SW 1271 (cell line): ENCODE measurements around the gene SUPT20HL1.
A peak's percentile ranks its signal among the peaks of the same experiment; 100 is the strongest.
"Not testable (repeated sequence)": the region's sequence is repeated elsewhere in the genome, so short reads cannot be mapped to it uniquely, and the experiment has no call there.

ENCODE experiments used
- DNase-seq, 2 experiments: peaks; one replicate each; lab custom pipeline; 2025; lab: John Stamatoyannopoulos, UW

The SUPT20HL1 gene

DNA sequence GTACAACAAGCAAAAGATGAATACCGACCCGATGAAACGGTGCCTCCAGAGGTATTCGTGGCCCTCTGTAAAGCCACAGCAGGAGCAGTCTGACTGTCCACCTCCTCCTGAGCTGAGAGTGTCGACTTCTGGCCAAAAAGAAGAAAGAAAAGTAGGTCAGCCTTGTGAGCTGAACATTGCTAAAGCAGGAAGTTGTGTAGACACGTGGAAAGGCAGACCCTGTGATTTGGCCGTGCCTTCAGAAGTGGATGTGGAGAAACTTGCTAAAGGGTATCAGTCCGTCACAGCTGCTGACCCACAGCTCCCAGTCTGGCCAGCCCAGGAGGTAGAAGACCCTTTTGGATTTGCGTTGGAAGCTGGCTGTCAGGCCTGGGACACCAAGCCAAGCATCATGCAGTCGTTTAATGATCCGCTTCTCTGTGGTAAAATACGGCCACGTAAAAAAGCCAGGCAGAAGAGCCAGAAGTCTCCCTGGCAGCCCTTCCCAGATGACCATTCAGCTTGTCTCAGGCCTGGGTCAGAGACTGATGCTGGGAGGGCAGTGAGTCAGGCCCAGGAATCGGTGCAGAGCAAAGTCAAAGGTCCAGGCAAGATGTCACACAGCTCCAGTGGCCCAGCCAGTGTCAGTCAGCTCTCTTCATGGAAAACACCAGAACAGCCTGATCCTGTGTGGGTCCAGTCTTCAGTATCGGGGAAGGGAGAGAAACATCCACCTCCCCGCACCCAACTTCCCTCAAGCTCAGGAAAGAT lies 3.2 kb downstream of the SUPT20HL1 start:
- not testable (repeated sequence) for DNase-seq

DNA sequence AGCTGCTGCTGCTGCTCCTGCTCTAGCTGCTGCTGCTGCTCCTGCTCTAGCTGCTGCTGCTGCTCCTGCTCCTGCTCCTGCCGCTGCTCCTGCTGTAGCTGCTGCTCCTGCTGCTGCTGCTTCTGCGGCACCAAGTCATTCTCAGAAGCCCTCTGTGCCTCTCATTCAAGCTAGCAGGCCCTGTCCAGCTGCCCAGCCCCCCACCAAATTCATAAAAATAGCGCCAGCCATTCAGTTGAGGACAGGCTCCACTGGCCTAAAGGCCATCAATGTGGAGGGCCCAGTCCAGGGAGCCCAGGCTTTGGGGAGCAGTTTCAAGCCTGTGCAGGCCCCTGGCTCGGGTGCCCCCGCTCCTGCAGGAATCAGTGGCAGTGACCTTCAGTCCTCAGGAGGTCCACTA lies 3.9 kb downstream of the SUPT20HL1 start:
- no peak for DNase-seq

DNA sequence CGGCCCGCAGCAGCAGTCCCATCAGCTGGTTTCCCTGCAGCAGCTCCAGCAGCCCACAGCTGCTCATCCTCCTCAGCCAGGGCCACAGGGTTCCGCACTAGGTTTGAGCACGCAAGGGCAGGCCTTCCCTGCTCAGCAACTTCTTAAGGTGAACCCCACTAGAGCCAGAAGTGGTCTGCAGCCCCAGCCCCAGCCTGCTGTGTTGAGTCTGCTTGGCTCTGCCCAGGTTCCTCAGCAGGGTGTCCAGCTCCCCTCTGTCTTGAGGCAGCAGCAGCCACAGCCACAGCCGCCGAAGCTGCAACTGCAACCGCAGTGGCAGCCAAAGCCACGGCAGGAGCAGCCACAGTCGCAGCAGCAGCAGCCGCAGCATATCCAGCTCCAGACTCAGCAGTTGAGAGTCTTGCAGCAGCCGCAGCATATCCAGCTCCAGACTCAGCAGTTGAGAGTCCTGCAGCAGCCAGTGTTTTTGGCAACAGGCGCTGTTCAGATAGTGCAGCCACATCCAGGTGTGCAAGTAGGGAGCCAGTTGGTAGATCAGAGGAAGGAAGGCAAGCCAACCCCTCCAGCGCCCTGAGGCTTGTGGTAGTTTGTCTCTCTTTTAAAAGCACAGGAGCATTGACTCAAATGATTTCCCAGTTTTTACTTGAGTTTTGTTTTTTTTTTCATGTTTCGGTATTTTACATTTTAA lies 4.6 kb downstream of the SUPT20HL1 start:
- DNase-seq, result no peak

DNA sequence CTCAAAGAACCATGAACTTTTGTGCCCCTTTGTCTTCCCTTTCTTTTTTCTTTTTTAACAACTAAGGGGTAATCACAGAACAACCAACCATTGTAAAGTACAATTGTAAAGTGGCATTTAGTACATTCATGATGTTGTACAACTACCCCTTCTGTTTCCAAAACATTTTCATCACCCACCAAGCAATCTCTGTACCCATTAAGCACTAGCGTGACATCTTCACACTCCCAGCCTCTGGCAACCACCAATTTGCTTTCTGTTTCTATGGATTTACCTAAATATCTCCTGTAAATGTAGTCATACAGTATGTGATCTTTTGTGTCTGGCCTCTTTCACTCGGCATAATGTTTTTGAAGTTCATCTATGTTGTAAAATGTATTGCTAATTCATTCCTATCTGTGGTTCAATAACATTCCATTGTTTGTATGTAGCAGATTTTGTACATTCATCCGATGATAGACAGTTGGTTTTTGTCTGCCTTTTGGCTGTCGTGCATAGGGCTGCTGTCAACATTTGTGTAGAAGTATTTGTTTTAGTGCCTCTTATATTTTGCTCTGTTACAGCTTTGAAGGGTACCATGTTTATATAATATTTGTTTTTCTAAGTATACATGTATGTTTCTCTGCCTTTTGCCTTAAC lies 6.4 kb downstream of the SUPT20HL1 start:
- DNase-seq, result not testable (repeated sequence)

DNA sequence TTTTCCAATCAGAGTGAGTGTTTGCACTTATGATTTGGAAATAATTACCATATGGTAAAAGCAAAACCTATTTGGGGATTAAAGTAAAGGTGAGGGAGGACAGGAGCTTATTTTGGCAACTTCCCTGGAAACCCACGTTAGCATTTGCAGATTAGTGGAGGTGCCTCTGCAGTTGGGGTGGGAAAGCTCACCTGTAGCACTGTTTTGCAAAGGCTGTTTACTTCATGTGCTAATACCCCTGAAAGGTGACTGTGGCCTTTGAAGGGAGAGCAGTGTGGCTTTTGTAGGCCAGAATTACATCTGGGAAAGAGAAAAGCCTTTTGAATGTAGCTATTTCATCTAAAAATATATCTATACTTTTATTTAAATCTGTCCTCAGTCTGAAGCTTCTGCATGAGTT lies 9.4 kb downstream of the SUPT20HL1 start:
- DNase-seq, result no peak

DNA sequence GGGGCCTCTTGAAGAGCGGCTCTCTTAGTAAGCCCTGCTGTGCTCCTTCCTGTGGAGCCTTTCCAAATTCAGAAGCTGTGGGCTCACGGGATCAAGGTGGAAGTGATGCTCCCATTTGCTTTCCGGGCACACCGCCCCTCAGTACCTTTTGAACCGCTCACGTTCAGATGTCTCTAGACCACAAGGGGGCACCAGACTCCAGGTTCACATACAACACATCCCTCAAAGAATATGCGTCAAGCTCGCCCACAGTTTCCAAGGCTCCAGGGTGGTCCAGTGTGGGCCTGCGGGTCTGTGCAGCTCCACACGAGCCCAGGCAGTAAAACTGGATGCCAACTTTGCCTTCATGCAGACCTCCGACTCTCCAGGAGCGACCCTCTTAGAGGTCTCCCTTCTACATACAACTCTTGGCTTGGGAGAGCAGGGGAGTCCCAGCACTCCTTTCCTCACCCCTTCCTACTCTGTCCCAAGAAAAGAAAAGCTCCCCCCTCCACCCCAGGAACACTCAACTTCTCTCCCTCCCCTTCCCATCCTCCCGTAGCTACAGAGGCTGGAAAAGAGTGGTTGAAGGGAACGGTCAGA lies 11.0 kb downstream of the SUPT20HL1 start:
- peak in 1 of 2 experiments; percentile 1 for DNase-seq

DNA sequence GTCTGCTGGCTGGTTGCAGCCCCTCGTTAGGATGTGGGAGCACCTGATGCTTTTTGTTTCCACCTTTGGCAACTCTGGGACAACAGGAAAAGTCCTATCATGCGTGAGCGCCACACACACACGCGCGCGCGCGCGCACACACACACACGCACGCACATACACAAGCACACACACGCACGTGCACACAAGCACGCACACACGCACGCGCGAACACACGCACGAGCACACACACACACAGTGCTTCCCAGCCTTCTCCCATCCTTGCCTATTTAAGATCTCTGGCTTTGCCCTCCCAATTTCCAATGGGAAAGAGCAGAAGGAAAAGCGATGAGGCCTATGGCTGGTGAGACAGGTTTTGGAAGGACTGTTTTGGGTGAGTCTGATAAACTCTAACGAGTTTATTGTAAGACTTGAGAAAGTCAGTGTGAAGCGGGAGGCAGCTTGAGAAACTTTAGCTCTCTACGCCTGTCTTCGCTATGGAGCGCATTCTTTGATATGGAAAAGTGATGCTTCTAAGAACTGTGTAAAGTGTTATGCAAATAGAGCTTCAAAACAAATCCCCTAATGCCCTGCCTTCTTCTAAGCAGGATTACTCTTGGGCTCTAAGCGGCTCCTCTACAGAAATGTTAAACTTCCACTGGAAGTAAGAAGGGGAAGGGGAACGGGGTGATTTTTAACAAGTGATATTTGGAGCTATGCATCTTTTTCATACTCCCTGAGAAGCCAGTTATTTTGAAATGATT lies 11.8 kb downstream of the SUPT20HL1 start:
- no peak for DNase-seq

DNA sequence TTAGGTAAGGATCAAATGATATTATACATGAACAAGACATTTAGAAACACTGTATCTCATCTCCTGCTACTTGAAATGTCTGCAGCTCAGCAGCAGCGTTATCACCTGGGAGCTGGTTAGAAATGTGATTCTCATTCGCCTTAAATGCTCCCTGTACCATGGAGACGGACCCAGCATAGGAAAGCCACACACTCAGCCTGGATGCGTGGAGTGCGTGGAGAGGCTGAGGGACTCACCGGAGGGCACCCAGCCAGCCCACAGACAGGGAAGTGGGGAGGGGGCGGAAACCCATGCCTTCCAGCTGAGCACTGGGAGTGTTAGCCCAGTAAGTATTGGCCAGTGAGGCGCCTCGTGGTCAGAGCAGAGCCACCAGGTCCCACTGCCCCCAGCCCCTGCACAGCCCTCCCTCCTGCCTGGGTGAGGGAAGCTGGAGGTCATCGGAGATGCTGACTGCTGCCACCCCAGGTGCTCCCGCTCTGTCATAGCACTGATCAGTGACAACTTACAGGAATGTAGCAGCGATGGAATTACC lies 15.2 kb downstream of the SUPT20HL1 start:
- DNase-seq, result no peak

DNA sequence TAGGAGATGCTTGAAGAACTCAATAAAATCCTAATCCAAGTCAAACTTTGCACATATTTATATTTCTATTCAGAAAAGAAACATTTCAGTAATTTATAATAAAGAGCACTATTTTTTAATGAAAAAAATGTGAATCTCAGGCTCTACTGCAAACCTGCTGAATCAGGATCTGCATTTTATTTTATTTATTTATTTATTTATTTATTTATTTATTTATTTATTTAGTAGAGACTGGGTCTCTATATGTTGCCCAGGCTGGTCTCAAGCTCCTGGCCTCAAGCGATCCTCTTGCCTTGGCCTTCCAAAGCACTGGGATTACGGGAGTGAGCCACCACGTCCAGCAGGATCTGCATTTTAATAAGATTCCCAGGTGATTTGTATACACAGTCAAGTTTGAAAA lies 16.0 kb downstream of the SUPT20HL1 start:
- no peak for DNase-seq

DNA sequence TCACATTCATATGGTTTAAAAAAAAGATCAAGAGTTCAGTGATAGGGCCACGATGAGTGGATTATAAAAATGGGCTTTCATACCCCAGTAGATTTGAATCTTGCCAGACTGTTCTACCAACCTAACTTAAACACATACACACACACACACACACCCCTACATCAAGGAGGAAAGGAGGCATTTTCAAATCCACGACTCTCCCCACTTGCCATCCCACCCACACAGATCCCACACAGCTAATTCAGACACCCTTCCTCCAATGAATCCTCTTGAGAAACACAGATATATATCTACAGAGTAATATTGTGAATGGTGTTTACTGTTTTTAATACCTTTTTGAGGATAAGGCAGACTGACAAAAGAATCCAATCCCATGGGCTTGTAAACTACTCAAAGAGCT lies 16.8 kb downstream of the SUPT20HL1 start:
- no peak for DNase-seq

DNA sequence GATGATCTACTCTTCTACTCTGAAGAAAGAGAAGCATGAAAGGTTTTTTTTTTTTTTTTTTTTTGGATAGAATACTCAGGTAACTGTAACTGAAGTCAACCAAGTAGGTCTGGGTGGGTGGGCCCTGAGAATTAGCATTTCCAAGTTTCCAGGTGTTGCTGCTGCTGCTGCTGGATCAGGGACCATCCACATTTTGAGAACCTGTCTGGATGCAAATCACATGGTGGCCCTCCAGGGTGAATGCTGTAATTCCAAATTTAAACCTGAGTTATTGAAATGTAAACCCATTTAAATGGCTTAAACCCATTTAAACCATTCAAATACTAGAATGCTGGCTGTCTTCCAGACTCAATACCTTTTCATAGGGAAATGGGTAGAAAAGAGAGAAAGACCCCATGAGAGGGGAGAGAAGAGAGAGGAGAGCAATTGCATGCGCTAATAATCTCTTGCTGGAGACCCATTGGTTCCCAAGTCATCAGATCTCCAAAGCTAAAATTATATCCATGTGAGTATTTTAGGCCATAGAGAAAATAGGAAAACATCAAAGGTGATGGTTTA lies 17.6 kb downstream of the SUPT20HL1 start:
- no peak for DNase-seq

DNA sequence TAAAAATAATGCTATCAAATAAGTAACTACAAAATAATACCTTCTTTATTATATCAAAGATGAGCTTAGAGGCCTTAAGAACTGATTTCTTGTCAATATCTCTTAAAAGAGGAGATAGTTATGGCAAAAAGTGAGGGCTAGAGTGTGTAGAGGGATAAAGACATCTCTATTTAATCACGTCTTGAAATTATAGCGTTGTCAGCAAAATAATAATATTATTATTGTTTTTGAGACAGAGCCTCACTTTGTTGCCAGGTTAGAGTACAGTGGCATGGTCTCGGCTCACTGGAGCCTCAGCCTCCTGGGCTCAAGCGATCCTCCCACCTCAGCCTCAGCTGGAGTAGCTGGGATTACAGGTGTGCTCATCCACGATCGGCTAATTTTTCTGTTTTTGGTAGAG lies 18.3 kb downstream of the SUPT20HL1 start:
- no peak for DNase-seq

DNA sequence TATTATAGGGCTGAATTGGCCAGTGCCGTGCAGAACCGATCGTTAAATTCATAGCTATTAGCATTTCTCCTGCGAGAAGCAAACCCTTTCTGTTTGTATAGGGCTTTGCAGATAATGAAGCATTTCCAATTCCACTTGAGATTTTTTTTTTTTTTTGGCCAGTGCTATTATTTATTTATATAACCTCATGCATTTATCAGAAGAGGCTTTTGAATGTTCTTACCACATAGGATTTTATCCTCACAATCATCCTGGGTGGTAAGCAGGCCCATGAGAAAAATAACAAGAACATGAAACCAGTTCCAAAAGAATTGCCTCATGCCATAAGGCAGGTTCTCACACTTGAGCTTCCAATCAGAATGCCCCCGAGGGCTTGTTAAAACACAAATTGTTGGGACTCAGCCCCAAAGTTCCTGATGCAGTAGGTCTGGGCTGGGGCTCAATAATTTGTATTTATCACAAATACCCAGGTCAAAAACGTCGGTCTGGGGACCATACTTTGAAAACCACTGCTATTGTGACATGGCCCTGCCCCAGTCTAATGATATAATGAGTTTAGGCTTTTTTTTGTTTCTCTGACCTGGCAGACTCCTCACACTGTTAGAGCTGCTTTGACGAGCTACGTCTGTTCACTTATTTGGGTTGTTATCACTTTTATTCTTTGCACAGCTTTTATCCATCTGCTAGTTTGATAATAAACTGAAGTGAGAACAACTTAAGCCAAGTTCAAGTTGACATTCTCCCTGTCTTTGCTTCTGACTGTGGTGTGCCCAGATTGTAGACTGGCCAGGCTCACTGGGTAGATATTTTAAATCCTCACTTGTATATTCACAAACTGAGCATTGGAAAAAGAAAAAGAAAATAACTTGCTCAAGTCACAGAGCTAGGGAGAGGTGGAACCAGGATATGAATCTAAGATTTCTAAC lies 20.1 kb downstream of the SUPT20HL1 start:
- no peak for DNase-seq

DNA sequence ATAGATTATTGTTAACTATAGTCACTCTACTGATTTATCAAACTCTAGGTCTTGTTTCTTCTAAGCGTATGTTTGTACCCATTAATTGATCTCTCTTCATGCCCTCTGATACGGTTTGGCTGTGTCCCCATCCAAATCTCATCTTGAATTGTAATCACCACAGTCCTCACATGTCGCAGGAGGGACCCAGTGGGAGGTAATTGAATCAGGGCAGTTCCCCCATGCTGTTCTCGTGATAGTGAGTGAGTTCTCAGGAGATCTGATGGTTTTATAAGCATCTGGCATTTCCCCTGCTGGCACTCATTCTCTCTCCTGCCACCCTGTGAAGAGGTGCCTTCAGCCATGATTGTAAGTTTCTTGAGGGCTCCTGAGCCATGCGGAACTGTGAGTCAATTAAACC lies 21.9 kb downstream of the SUPT20HL1 start:
- DNase-seq, result not testable (repeated sequence)

DNA sequence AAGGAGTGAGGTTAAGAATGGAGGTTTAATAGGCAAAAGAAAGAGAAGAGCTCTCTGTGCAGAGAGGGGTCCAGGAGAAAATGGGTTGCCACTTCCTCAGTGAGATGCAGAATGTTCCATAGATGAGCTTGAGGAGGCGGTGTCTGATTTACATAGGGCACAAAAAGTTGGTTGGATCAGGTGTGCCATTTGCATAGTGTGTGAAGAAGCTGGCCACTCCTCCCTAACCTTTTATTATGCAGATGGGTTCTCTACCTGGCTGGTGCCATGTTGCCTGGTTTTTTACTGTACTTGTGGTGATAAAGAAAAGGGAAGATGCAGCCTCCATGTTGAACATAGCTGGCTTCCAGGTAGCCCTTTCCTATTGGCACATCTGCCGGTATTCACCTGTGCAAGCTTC lies 27.3 kb downstream of the SUPT20HL1 start:
- DNase-seq, result no peak

DNA sequence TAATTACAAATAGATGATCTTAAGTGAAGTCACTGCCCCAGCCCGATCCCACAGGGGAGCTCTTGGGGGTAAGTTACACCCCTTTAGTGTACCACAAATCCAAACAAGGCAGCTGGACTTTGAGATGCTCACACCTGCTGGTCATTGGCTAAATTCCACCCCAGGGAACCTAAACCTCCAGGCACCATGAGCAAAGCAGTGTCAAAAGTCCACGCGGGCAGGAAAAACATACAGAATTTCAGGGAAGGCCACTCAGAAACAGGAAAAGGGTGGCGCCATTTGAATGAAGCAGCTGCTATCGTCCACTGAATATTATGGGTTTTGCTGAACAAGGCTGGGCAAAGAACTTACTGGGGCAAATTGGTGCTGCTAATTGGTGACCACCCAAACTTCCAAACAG lies 30.9 kb downstream of the SUPT20HL1 start:
- no peak for DNase-seq

DNA sequence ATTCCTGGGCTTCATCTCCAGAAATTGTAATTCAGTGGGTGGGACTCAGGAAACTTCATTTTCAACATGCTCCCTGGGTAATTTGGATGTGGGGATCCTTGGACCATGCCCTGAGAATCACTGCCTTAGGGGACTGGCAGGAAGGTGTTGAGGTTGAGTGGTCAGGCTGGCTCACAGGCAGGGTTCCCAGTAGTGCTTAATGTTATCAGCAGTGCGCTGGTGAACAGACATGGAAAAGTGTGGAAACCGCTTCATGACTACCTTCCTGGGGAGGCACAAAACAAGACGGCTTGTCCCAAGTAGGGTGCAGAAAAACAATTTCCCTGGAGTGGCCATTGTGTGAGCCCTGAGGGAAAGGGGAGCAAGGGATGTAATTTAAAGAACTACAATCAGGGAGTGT lies 31.4 kb downstream of the SUPT20HL1 start:
- DNase-seq, result no peak

DNA sequence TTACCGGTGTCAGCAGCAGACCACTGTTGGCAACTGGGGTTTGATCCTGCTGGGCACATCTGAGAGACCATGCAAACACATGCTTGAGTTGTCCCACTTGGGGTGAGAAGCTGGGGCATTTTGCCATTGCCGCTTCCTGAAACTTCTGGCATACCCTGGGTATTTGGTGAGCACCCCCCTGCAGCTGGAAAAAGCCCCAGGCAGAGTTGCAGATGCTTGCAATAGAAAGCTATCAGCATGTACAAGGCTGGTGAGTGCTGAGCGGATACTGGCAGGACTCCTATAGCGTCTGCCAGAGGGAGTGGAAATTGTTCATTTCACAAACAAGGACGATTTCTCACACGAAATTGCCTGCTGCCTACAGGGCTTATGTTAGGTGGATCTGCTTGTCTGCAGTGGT lies 32.3 kb downstream of the SUPT20HL1 start:
- DNase-seq, result no peak

DNA sequence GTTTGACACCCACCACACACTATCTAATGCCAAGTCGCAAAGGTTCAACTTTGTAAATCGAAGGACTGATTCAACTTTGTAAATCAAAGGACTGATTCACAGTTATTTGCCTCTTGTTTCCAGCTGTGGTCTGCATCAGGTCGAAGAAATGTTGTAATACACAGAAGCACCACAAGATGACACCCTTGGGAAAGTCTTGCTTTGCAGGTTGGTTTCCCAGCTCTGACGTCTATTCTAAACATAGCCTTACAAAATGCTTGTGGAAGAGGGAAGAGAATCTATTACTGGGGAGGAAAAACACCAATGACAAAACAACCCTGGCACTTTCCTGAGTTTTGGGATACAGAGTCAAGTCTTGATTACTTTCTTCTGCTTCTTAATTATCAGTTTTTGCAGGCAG lies 35.3 kb downstream of the SUPT20HL1 start:
- peak; percentile 2 to 16 for DNase-seq

DNA sequence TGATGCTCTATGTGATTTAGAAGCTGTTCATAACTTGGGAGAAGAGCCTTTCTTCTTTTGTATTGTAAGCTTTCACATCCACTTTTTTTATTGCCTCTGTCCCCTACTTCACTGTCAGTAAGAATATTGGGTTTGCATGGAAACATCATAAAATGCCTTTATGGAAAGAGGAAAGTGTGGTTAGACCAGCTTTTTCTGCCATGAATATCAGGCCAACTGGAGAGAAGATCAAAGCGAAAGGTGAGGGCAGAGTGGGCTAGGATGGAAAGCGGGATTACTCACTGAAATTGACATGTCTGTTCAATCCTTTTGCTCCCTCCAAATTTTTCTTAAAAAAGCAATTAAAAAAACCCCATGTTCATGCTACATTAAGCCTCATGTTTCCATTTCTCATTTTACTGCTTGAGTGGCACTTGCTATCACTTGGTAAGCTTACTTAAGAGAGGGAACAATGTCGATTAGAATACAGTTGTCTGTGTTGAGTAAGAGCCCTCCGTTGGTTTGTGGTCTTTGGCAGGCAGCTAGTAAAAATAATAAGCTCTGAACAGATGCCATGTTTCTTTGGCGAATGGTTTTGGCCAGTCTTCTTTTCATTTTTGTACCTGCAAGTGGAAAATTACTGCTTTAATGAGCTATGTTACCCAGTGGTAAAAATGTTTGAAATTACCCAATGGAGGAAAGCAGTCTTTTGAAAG lies 35.9 kb downstream of the SUPT20HL1 start:
- no peak for DNase-seq
